Measurements from ENCODE around the gene HIVEP2.

- TF ChIP-seq YY1 (IDR thresholded peaks at IDR 0.05; ENCODE audit: insufficient read depth, insufficient read length) (no peak), ZNF274 (IDR thresholded peaks at IDR 0.05; ENCODE audit: low read depth, low read length) (no peak), SUZ12 (IDR thresholded peaks at IDR 0.05; ENCODE audit: extremely low read depth, insufficient read depth, insufficient read length) (no peak)
Measured at GRCh38 chr6:142834853-142835252, 110.1 kb downstream of the HIVEP2 start.
